Measurements from ENCODE around the gene FNIP1.
A peak's percentile ranks its signal among the peaks of the same experiment; 100 is the strongest.
"Not testable (repeated sequence)": the region's sequence is repeated elsewhere in the genome, so short reads cannot be mapped to it uniquely, and the experiment has no call there.

The FNIP1 gene

GRCh38 chr5:131758520-131758900 is 38.3 kb downstream of the FNIP1 start:
- in situ Hi-C loops (cut with MboI; ENCODE audit: low pct_unique_long_range_greater_than_20kb, low sequenced_read_pairs), result no loop called here
- DNase-seq, result no peak

- DNase-seq, result no peak
- in situ Hi-C loops (cut with MboI; ENCODE audit: low pct_unique_long_range_greater_than_20kb, low sequenced_read_pairs), result no loop called here
Observed at GRCh38 chr5:131757830-131758519, 38.8 kb downstream of the FNIP1 start.

- in situ Hi-C loops (cut with MboI; ENCODE audit: low pct_unique_long_range_greater_than_20kb, low sequenced_read_pairs), result no loop called here
- DNase-seq, result peak; percentile 57
Observed at GRCh38 chr5:131756942-131757341, 39.9 kb downstream of the FNIP1 start.

GRCh38 chr5:131754363-131754762 is 42.5 kb downstream of the FNIP1 start:
- in situ Hi-C loops (cut with MboI; ENCODE audit: low pct_unique_long_range_greater_than_20kb, low sequenced_read_pairs), result no loop called here

GRCh38 chr5:131751506-131751905 is 45.3 kb downstream of the FNIP1 start:
- in situ Hi-C loops (cut with MboI; ENCODE audit: low pct_unique_long_range_greater_than_20kb, low sequenced_read_pairs), result no loop called here

More at GRCh38 chr5:131754363-131754762, 42.5 kb downstream of the FNIP1 start:
- no peak for DNase-seq

GRCh38 chr5:131749723-131750470 is 46.9 kb downstream of the FNIP1 start:
- DNase-seq, result no peak
- in situ Hi-C loops (cut with MboI; ENCODE audit: low pct_unique_long_range_greater_than_20kb, low sequenced_read_pairs), result no loop called here

More at GRCh38 chr5:131751506-131751905, 45.3 kb downstream of the FNIP1 start:
- no peak for DNase-seq

GRCh38 chr5:131749138-131749537 is 47.7 kb downstream of the FNIP1 start:
- DNase-seq, result no peak
- in situ Hi-C loops (cut with MboI; ENCODE audit: low pct_unique_long_range_greater_than_20kb, low sequenced_read_pairs), result no loop called here

- peak; percentile 93 for DNase-seq
- in situ Hi-C loops (cut with MboI; ENCODE audit: low pct_unique_long_range_greater_than_20kb, low sequenced_read_pairs), result no loop called here
Observed at GRCh38 chr5:131747180-131748105, 49.4 kb downstream of the FNIP1 start.

GRCh38 chr5:131746423-131746822 is 50.4 kb downstream of the FNIP1 start:
- DNase-seq, result no peak
- in situ Hi-C loops (cut with MboI; ENCODE audit: low pct_unique_long_range_greater_than_20kb, low sequenced_read_pairs), result no loop called here

- DNase-seq, result no peak
- in situ Hi-C loops (cut with MboI; ENCODE audit: low pct_unique_long_range_greater_than_20kb, low sequenced_read_pairs), result no loop called here
Observed at GRCh38 chr5:131745703-131746102, 51.1 kb downstream of the FNIP1 start.

GRCh38 chr5:131745155-131745554 is 51.7 kb downstream of the FNIP1 start:
- in situ Hi-C loops (cut with MboI; ENCODE audit: low pct_unique_long_range_greater_than_20kb, low sequenced_read_pairs), result no loop called here
- DNase-seq, result no peak

GRCh38 chr5:131740477-131740876 is 56.3 kb downstream of the FNIP1 start:
- in situ Hi-C loops (cut with MboI; ENCODE audit: low pct_unique_long_range_greater_than_20kb, low sequenced_read_pairs), result no loop called here

GRCh38 chr5:131735393-131735792 is 61.4 kb downstream of the FNIP1 start:
- DNase-seq, result no peak
- in situ Hi-C loops (cut with MboI; ENCODE audit: low pct_unique_long_range_greater_than_20kb, low sequenced_read_pairs), result no loop called here

More at GRCh38 chr5:131740477-131740876, 56.3 kb downstream of the FNIP1 start:
- DNase-seq, result no peak

- DNase-seq; in situ Hi-C loops (cut with MboI; ENCODE audit: low pct_unique_long_range_greater_than_20kb, low sequenced_read_pairs): not testable (repeated sequence)
Observed at GRCh38 chr5:131734939-131735338, 61.9 kb downstream of the FNIP1 start.

GRCh38 chr5:131729292-131729691 is 67.5 kb downstream of the FNIP1 start:
- in situ Hi-C loops (cut with MboI; ENCODE audit: low pct_unique_long_range_greater_than_20kb, low sequenced_read_pairs); DNase-seq: not testable (repeated sequence)

- in situ Hi-C loops (cut with MboI; ENCODE audit: low pct_unique_long_range_greater_than_20kb, low sequenced_read_pairs); DNase-seq: not testable (repeated sequence)
Observed at GRCh38 chr5:131724089-131724488, 72.7 kb downstream of the FNIP1 start.

GRCh38 chr5:131720714-131721113 is 76.1 kb downstream of the FNIP1 start:
- no peak for DNase-seq
- in situ Hi-C loops (cut with MboI; ENCODE audit: low pct_unique_long_range_greater_than_20kb, low sequenced_read_pairs), result no loop called here

GRCh38 chr5:131719564-131719963 is 77.3 kb downstream of the FNIP1 start:
- DNase-seq, result no peak
- in situ Hi-C loops (cut with MboI; ENCODE audit: low pct_unique_long_range_greater_than_20kb, low sequenced_read_pairs), result no loop called here

- in situ Hi-C loops (cut with MboI; ENCODE audit: low pct_unique_long_range_greater_than_20kb, low sequenced_read_pairs), result no loop called here
- DNase-seq, result no peak
Observed at GRCh38 chr5:131718487-131719014, 78.3 kb downstream of the FNIP1 start.

Data from KBM-7 (cell line).